PC-9 (cell line): ENCODE results near the gene TANC1.

Experiments
- CTCF ChIP-seq: fragments of 200-600 bp; sonication (generic); conservative IDR thresholded peaks from 2 replicates; pipeline ENCODE4 v1.6.1; 2017; ENCODE audit warnings: mixed run types, antibody characterized with exemption, mild to moderate bottlenecking, moderate library complexity
- EZH2 ChIP-seq: fragments of 200-600 bp; sonication (generic); IDR thresholded peaks from 2 replicates; pipeline ENCODE4 v1.8.0; 2017; ENCODE audit warnings: antibody characterized with exemption, low read depth

DNA sequence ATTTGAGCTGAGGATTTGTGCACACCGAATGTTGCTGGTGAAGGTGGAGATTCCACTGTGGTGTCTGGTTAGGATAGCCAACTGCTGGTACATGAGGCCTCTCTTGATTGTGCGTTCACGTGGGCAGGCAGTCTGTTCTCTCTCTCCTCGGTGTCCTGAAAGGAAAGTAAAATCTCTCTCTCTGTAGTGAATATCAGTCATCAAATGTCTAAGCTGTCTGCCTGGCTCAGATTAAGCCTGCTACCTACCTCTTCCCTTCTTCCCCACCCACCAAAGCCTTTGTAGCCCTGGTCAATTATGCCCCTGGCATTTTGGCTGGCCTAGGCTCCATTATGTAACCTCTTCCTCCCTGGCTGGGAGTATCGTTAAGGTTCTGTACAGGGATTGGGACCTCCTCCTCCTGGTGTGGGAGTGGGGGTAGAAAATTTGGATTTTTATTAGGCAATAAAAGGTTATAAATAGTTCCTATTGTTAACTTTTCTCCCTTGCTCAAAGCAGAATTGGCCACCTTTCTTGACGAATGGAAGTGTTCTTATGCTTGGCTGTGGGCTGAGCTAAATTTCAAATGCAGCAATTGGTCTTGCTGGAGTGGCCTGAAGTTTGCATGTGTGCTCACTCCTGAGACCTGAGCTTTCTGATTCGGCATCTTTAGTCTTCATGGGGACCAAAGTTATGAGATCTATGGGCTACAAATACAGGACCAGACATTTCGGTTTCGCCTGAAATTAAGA lies 169.2 kb downstream of the TANC1 start:
- TF ChIP-seq EZH2 (no peak), CTCF (no peak)
